H9 (cell line): Measurements from ENCODE around the gene MTA1. TPM values are rescaled to one million over a fixed set of nuclear protein-coding genes. Genes with fewer than 3 reads are reported as not detected.

Source experiments
- DNase-seq: peaks from one replicate; pipeline ENCODE4 v3.0.0-alpha.2; 2017
- H2AFZ ChIP-seq: one replicate; pipeline ENCODE4 v1.6.1; 2013; ENCODE audit warnings: mild to moderate bottlenecking, low read length, control low read depth, moderate library complexity
- H2AK5ac ChIP-seq: 2 replicates; pipeline ENCODE4 v1.6.1; 2013; ENCODE audit warnings: low read length, control low read depth, mixed read lengths; ENCODE audit not compliant: insufficient read length
- H2BK120ac ChIP-seq: one replicate; pipeline ENCODE4 v1.6.1; 2013; ENCODE audit warnings: low read depth, mild to moderate bottlenecking, low read length, control low read depth, inconsistent platforms; ENCODE audit not compliant: poor library complexity, severe bottlenecking
- H2BK12ac ChIP-seq: 2 replicates; pipeline ENCODE4 v1.6.1; 2013; ENCODE audit warnings: low read length, control low read depth, mixed read lengths, low read depth; ENCODE audit not compliant: insufficient read length
- H2BK15ac ChIP-seq: 2 replicates; pipeline ENCODE4 v1.6.1; 2013; ENCODE audit warnings: low read depth, low read length, control low read depth
- H2BK20ac ChIP-seq: one replicate; pipeline ENCODE4 v1.6.1; 2013; ENCODE audit warnings: low read depth, mild to moderate bottlenecking, low read length, control low read depth, inconsistent platforms; ENCODE audit not compliant: poor library complexity, severe bottlenecking
- H2BK5ac ChIP-seq: 2 replicates; pipeline ENCODE4 v1.6.1; 2013; ENCODE audit warnings: low read length, control low read depth, mixed read lengths; ENCODE audit not compliant: insufficient read length
- H3K14ac ChIP-seq: 2 replicates; pipeline ENCODE4 v1.6.1; 2013; ENCODE audit warnings: low read length, control low read depth; ENCODE audit not compliant: insufficient read depth
- H3K18ac ChIP-seq: 2 replicates; pipeline ENCODE4 v1.6.1; 2013; ENCODE audit warnings: low read depth, mild to moderate bottlenecking, mixed read lengths, low read length, control low read depth; ENCODE audit not compliant: insufficient read length
- H3K23ac ChIP-seq: 2 replicates; pipeline ENCODE4 v1.6.1; 2013; ENCODE audit warnings: low read length, control low read depth, mixed read lengths, low read depth; ENCODE audit not compliant: insufficient read length
- H3K23me2 ChIP-seq: 2 replicates; pipeline ENCODE4 v1.6.1; 2013; ENCODE audit warnings: low read depth, mild to moderate bottlenecking, mixed read lengths, low read length, control low read depth; ENCODE audit not compliant: insufficient read length, poor library complexity, severe bottlenecking
- H3K27ac ChIP-seq: 2 replicates; pipeline ENCODE4 v1.5.1; 2013; ENCODE audit warnings: low read length, control low read depth, mixed read lengths, low read depth; ENCODE audit not compliant: insufficient read length
- H3K27me3 ChIP-seq: 2 replicates; pipeline ENCODE4 v1.6.1; 2013; ENCODE audit warnings: low read length, control low read depth, inconsistent platforms; ENCODE audit not compliant: insufficient read depth
- H3K4ac ChIP-seq: 2 replicates; pipeline ENCODE4 v1.6.1; 2013; ENCODE audit warnings: low read depth, mild to moderate bottlenecking, control low read depth, inconsistent platforms, low read length, moderate library complexity
- H3K4me1 ChIP-seq: 2 replicates; pipeline ENCODE4 v1.6.1; 2013; ENCODE audit warnings: low read length, control low read depth, inconsistent platforms; ENCODE audit not compliant: insufficient read depth
- H3K4me2 ChIP-seq: 2 replicates; pipeline ENCODE4 v1.6.1; 2013; ENCODE audit warnings: low read length, control low read depth, mixed read lengths; ENCODE audit not compliant: insufficient read length, insufficient read depth
- H3K56ac ChIP-seq: 2 replicates; pipeline ENCODE4 v1.6.1; 2013; ENCODE audit warnings: low read depth, mild to moderate bottlenecking, mixed read lengths, low read length, control low read depth; ENCODE audit not compliant: insufficient read length
- H3K79me1 ChIP-seq: 2 replicates; pipeline ENCODE4 v1.6.1; 2013; ENCODE audit warnings: low read depth, mild to moderate bottlenecking, moderate library complexity, low read length, control low read depth, inconsistent platforms; ENCODE audit not compliant: insufficient read depth, poor library complexity, severe bottlenecking
- H3K79me2 ChIP-seq: 2 replicates; pipeline ENCODE4 v1.6.1; 2013; ENCODE audit warnings: low read length, control low read depth, inconsistent platforms; ENCODE audit not compliant: insufficient read depth
- H3K9ac ChIP-seq: 2 replicates; pipeline ENCODE4 v1.6.1; 2013; ENCODE audit warnings: low read length, control low read depth, mixed read lengths; ENCODE audit not compliant: insufficient read length; ENCODE audit errors: extremely low read depth
- H3K9me3 ChIP-seq: one replicate; pipeline ENCODE4 v1.6.1; 2013; ENCODE audit warnings: low read depth, low read length, inconsistent platforms; ENCODE audit not compliant: control insufficient read depth
- H3T11ph ChIP-seq: one replicate; pipeline ENCODE4 v1.6.1; 2013; ENCODE audit warnings: mild to moderate bottlenecking, low read length, control low read depth, inconsistent platforms
- H4K20me1 ChIP-seq: one replicate; pipeline ENCODE4 v1.6.1; 2013; ENCODE audit not compliant: control insufficient read depth, insufficient read length, insufficient read depth
- H4K5ac ChIP-seq: 2 replicates; pipeline ENCODE4 v1.6.1; 2013; ENCODE audit warnings: low read depth, mild to moderate bottlenecking, mixed read lengths, low read length, control low read depth; ENCODE audit not compliant: insufficient read length
- H4K8ac ChIP-seq: replicated peaks from 2 replicates; pipeline ENCODE4 v1.6.1; 2013; ENCODE audit warnings: low read length, control low read depth, mixed read lengths, low read depth; ENCODE audit not compliant: insufficient read length
- H4K91ac ChIP-seq: 2 replicates; pipeline ENCODE4 v1.6.1; 2013; ENCODE audit warnings: low read depth, mild to moderate bottlenecking, moderate library complexity, mixed read lengths, low read length, control low read depth; ENCODE audit not compliant: insufficient read length
- H3K27ac Mint-ChIP-seq, 3 experiments: 2 replicates in 2 of 3; 3 replicates in 1 of 3; pipeline ENCODE4 v1.8.0; 2020 to 2021; ENCODE audit warnings: mixed read lengths in 3 of 3, mild to moderate bottlenecking in 1 of 3, moderate library complexity in 1 of 3
- H3K27me3 Mint-ChIP-seq: 2 replicates; pipeline ENCODE4 v1.8.0; 2021; ENCODE audit warnings: low read depth, mild to moderate bottlenecking, moderate library complexity, mixed read lengths
- H3K36me3 Mint-ChIP-seq, 3 experiments: 2 replicates in 2 of 3; 3 replicates in 1 of 3; pipeline ENCODE4 v1.8.0; 2020 to 2021; ENCODE audit warnings: low read depth in 3 of 3, mixed read lengths in 3 of 3; ENCODE audit not compliant: insufficient read depth in 1 of 3
- H3K4me1 Mint-ChIP-seq, 2 experiments: 2 replicates each; pipeline ENCODE4 v1.8.0; 2020; ENCODE audit warnings: mixed read lengths in 2 of 2
- H3K4me3 Mint-ChIP-seq, 2 experiments: 2 replicates in 1 of 2; 3 replicates in 1 of 2; pipeline ENCODE4 v1.8.0; 2020 to 2021; ENCODE audit warnings: mild to moderate bottlenecking in 2 of 2, mixed read lengths in 2 of 2, moderate library complexity in 1 of 2
- H3K9me3 Mint-ChIP-seq, 2 experiments: 2 replicates in 1 of 2; 3 replicates in 1 of 2; pipeline ENCODE4 v1.8.0; 2020; ENCODE audit warnings: mild to moderate bottlenecking in 2 of 2, mixed read lengths in 2 of 2, moderate library complexity in 1 of 2
- WGBS: extraction: QIAGEN DNeasy Blood & Tissue Kit; methylation state at CpG from one replicate; pipeline ENCODE4 v1.1.7; 2013; ENCODE audit warnings: missing lambda C conversion rate, low lambda C conversion rate, mixed read lengths; ENCODE audit not compliant: insufficient read length; ENCODE audit errors: extremely low coverage; 5-methylcytosine and 5-hydroxymethylcytosine counted together
- total RNA-seq: library from RNA; stranded (reverse); gene quantifications from 2 replicates; pipeline ENCODE4 v1.2.1, GENCODE V29; 2021
- TF ChIP-seq, protein P1 (sequence below): fragments of 200-600 bp; sonication (generic); conservative IDR thresholded peaks from 3 replicates; pipeline ENCODE4 v1.8.0; 2021; ENCODE audit warnings: antibody characterized with exemption, mild to moderate bottlenecking

Gene MTA1
- total RNA-seq, 1 experiment from 2014 or later, result 230 TPM

DNA sequence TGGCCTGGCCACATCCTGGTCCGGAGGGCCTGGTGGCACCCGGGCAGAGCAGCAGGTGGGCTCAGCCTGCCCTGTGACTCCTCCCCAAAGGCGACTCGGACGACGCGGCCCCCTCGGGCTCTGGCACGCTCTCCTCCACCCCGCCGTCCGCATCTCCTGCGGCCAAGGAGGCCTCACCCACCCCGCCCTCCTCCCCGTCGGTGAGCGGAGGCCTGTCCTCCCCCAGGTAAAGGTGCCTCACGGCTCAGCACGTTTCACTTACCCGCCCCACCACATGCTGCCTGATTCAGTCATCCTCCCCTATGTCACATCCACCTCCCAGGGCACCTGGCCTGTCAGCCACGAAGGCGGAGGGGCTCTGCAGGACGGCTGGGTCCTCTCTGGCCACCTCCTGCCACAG, 28.1 kb upstream of the MTA1 start:
- no peak overlapping the region for H3T11ph ChIP-seq
- H2BK5ac ChIP-seq, result no peak overlapping the region
- no peaks in the 10 kb centered on the region for H3K4me1 ChIP-seq
- H3K27ac Mint-ChIP-seq, result peak overlapping the region in 1 of 3 experiments; percentile 93; a peak in 1 of 7 replicates
- H3K79me2 ChIP-seq, result no peaks in the 10 kb centered on the region
- no peak for DNase-seq
- H3K4me1 Mint-ChIP-seq, result no peaks in the 10 kb centered on the region
- no peak overlapping the region for H3K14ac ChIP-seq
- H3K27me3 ChIP-seq, result no peaks in the 10 kb centered on the region
- H2BK120ac ChIP-seq, result no peak overlapping the region
- H3K27ac ChIP-seq, result no peak overlapping the region
- no peak overlapping the region for H2BK20ac ChIP-seq
- no peak overlapping the region for H3K56ac ChIP-seq
- no peak overlapping the region for H4K8ac ChIP-seq
- no peak overlapping the region for H4K5ac ChIP-seq
- H3K9ac ChIP-seq, result no peak overlapping the region
- H3K23me2 ChIP-seq, result no peaks in the 10 kb centered on the region
- no peaks in the 10 kb centered on the region for H3K9me3 Mint-ChIP-seq
- no peak overlapping the region for H3K4me2 ChIP-seq
- H2AFZ ChIP-seq, result no peak overlapping the region
- no peaks in the 10 kb centered on the region for H3K79me1 ChIP-seq
- H2BK15ac ChIP-seq, result no peak overlapping the region
- TF ChIP-seq, protein P1, sequence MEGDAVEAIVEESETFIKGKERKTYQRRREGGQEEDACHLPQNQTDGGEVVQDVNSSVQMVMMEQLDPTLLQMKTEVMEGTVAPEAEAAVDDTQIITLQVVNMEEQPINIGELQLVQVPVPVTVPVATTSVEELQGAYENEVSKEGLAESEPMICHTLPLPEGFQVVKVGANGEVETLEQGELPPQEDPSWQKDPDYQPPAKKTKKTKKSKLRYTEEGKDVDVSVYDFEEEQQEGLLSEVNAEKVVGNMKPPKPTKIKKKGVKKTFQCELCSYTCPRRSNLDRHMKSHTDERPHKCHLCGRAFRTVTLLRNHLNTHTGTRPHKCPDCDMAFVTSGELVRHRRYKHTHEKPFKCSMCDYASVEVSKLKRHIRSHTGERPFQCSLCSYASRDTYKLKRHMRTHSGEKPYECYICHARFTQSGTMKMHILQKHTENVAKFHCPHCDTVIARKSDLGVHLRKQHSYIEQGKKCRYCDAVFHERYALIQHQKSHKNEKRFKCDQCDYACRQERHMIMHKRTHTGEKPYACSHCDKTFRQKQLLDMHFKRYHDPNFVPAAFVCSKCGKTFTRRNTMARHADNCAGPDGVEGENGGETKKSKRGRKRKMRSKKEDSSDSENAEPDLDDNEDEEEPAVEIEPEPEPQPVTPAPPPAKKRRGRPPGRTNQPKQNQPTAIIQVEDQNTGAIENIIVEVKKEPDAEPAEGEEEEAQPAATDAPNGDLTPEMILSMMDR, result no peak
- H3K23ac ChIP-seq, result no peak overlapping the region
- no peaks in the 10 kb centered on the region for H3K9me3 ChIP-seq
- peaks cover 2 to 8% (median 7%) of the 10 kb centered on the region in 3 experiments; a peak in 5 of 7 replicates for H3K36me3 Mint-ChIP-seq
- H4K91ac ChIP-seq, result no peak overlapping the region
- no peak overlapping the region for H3K4me3 Mint-ChIP-seq
- H3K27me3 Mint-ChIP-seq, result peaks cover 3% of the 10 kb centered on the region; the same call in 1 of the 2 replicates
- H4K20me1 ChIP-seq, result no peaks in the 10 kb centered on the region
- no peak overlapping the region for H3K4ac ChIP-seq
- H3K18ac ChIP-seq, result no peak overlapping the region
- no CpG with 5 or more reads among the region's 23 CpGs for WGBS
- H2BK12ac ChIP-seq, result no peak overlapping the region
- no peak overlapping the region for H2AK5ac ChIP-seq
